Adipose tissue (tissue), 3 donors: ENCODE measurements around the gene ZFAND2B. TPM values are rescaled to one million over a fixed set of nuclear protein-coding genes. Genes with fewer than 3 reads are reported as not detected.
A peak's percentile ranks its signal among the peaks of the same experiment; 100 is the strongest.
"Not testable (repeated sequence)": the region's sequence is repeated elsewhere in the genome, so short reads cannot be mapped to it uniquely, and the experiment has no call there.

ENCODE experiments used
- H3K27ac ChIP-seq: one replicate; pipeline ENCODE4 v1.5.1; 2013; ENCODE audit warnings: low read depth, low read length
- WGBS, 3 donors: extraction: QIAGEN DNeasy Blood & Tissue Kit; methylation state at CpG; one replicate each; pipeline ENCODE4 v1.1.7; 2013; 5-methylcytosine and 5-hydroxymethylcytosine counted together
- polyA plus RNA-seq, 3 donors: library from polyadenylated mRNA; stranded (reverse); fragments of 200-250 nt; gene quantifications; one replicate each; pipeline ENCODE4 v1.2.3, GENCODE V29; 2013
- donor health status: healthy with polysubstance abuse.
- donor health status: Bipolar disorder and iron deficiency.
- donor health status: healthy.

The ZFAND2B gene
- polyA plus RNA-seq, 3 donors = 26.0 to 38.9 (median 27.3) TPM

- 78 to 84% (median 81%) methylated on average over 12 of the region's 12 CpGs for WGBS, 3 donors
- no peak overlapping the region for H3K27ac ChIP-seq
Measured at GRCh38 chr2:219199470-219200211, 6.9 kb upstream of the ZFAND2B start.

GRCh38 chr2:219200502-219201326, 5.9 kb upstream of the ZFAND2B start:
- 70 to 82% (median 76%) methylated on average over 24 to 25 of the region's 26 CpGs for WGBS, 3 donors
- not testable (repeated sequence) for H3K27ac ChIP-seq

GRCh38 chr2:219201331-219201730, 5.3 kb upstream of the ZFAND2B start:
- WGBS, 3 donors = 76 to 93% (median 90%) methylated on average over 12 to 21 of the region's 21 CpGs
- H3K27ac ChIP-seq = not testable (repeated sequence)

GRCh38 chr2:219204425-219205164, 2.0 kb upstream of the ZFAND2B start:
- WGBS, 3 donors = 88 to 93% (median 92%) methylated on average over 7 of the region's 7 CpGs

GRCh38 chr2:219205165-219205538, 1.4 kb upstream of the ZFAND2B start:
- no peak overlapping the region for H3K27ac ChIP-seq
- 81 to 91% (median 87%) methylated on average over 5 of the region's 5 CpGs for WGBS, 3 donors

More at GRCh38 chr2:219204425-219205164, 2.0 kb upstream of the ZFAND2B start:
- no peak overlapping the region for H3K27ac ChIP-seq

GRCh38 chr2:219205981-219206327, 628 bp upstream of the ZFAND2B start:
- 9 to 21% (median 16%) methylated on average over 7 of the region's 7 CpGs for WGBS, 3 donors
- peak overlapping the region; percentile 10 for H3K27ac ChIP-seq

GRCh38 chr2:219207134-219207883, 727 bp downstream of the ZFAND2B start:
- 15 to 18% (median 16%) methylated on average over 22 of the region's 22 CpGs for WGBS, 3 donors
- no peak overlapping the region for H3K27ac ChIP-seq

GRCh38 chr2:219207884-219208740, 1.5 kb downstream of the ZFAND2B start:
- WGBS, 3 donors = 61 to 70% (median 62%) methylated on average over 17 of the region's 17 CpGs
- no peak overlapping the region for H3K27ac ChIP-seq

GRCh38 chr2:219209236-219210195, 2.9 kb downstream of the ZFAND2B start:
- no peak overlapping the region for H3K27ac ChIP-seq
- 58 to 85% (median 60%) methylated on average over 18 of the region's 18 CpGs for whole genome bisulfite sequencing, 3 donors

- no peak overlapping the region for H3K27ac ChIP-seq
- WGBS, 3 donors = 92 to 94% (median 92%) methylated on average over 24 of the region's 24 CpGs
Measured at GRCh38 chr2:219210196-219210885, 3.8 kb downstream of the ZFAND2B start.

GRCh38 chr2:219210886-219211362, 4.3 kb downstream of the ZFAND2B start:
- 84 to 94% (median 85%) methylated on average over 9 of the region's 9 CpGs for WGBS, 3 donors

GRCh38 chr2:219213026-219213415, 6.4 kb downstream of the ZFAND2B start:
- 83 to 91% (median 87%) methylated on average over 8 of the region's 8 CpGs for WGBS, 3 donors
- H3K27ac ChIP-seq = no peak overlapping the region

More at GRCh38 chr2:219210886-219211362, 4.3 kb downstream of the ZFAND2B start:
- no peak overlapping the region for H3K27ac ChIP-seq

GRCh38 chr2:219213486-219214071, 7.0 kb downstream of the ZFAND2B start:
- H3K27ac ChIP-seq = no peak overlapping the region
- 86 to 90% (median 88%) methylated on average over 10 of the region's 10 CpGs for WGBS, 3 donors

- WGBS, 3 donors = 94 to 98% (median 95%) methylated on average over 15 of the region's 15 CpGs
- no peak overlapping the region for H3K27ac ChIP-seq
Measured at GRCh38 chr2:219214141-219214540, 7.6 kb downstream of the ZFAND2B start.

- H3K27ac ChIP-seq = no peak overlapping the region
- 92 to 94% (median 94%) methylated on average over 6 of the region's 6 CpGs for WGBS, 3 donors
Measured at GRCh38 chr2:219214786-219215185, 8.2 kb downstream of the ZFAND2B start.
